Smooth muscle cell of the brain vasculature (primary cell): Measurements from ENCODE around the gene SLC16A6.
"Not testable (repeated sequence)": the region's sequence is repeated elsewhere in the genome, so short reads cannot be mapped to it uniquely, and the experiment has no call there.

Experiments used
- DNase-seq: peaks from one replicate; pipeline ENCODE4 v3.0.0-alpha.2; 2012; ENCODE audit warnings: low read depth, low spot score

SLC16A6 gene

GRCh38 chr17:68290268-68290954 lies 516 bp downstream of the SLC16A6 start:
- DNase-seq = no peak

GRCh38 chr17:68289936-68290267 lies 1.0 kb downstream of the SLC16A6 start:
- no peak for DNase-seq

GRCh38 chr17:68289473-68289872 lies 1.5 kb downstream of the SLC16A6 start:
- DNase-seq = no peak

GRCh38 chr17:68288804-68289203 lies 2.1 kb downstream of the SLC16A6 start:
- no peak for DNase-seq

DNA sequence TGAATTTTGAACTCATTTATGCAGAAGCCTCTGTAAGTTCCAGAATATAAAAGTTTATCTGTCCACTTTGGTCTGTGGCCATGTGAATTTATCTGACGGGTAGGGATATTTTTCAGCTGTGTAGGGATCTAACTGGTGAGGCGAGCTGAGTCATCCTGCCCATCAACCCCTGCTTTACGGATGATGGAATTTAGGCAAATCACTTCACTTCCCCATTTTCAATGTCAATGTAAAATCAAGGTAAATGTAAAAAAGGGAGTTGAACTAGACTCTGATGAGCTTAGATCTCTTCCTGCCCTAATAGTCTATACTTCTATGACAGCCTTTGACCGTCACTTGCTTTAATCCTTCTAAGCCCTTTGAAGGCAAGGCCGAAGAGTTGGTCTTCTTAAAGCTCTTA lies 2.6 kb downstream of the SLC16A6 start:
- no peak for DNase-seq

GRCh38 chr17:68281965-68282364 lies 9.0 kb downstream of the SLC16A6 start:
- not testable (repeated sequence) for DNase-seq

- no peak for DNase-seq
These were observed 13.1 kb downstream of the SLC16A6 start for GRCh38 chr17:68277807-68278206.

GRCh38 chr17:68276339-68276738 lies 14.6 kb downstream of the SLC16A6 start:
- not testable (repeated sequence) for DNase-seq

DNA sequence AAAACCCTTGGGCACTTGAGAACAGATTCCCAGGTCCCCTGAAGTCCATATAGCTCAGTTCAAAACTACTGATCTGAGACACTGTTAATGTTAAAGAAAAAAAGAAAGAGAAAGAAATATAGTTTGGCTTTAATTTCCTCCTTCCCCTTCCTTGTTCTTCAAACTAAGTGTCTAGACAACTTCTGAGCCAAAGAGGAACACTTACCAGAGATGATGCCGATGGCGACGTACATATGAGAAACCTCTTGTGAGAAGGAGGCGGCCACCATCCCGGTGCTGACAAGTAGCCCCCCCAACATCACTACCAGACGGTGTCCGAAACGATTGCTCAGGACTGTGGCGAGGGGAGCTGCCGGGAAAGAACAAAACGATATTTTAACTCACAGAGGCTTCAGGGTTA lies 17.2 kb downstream of the SLC16A6 start:
- DNase-seq = no peak

DNA sequence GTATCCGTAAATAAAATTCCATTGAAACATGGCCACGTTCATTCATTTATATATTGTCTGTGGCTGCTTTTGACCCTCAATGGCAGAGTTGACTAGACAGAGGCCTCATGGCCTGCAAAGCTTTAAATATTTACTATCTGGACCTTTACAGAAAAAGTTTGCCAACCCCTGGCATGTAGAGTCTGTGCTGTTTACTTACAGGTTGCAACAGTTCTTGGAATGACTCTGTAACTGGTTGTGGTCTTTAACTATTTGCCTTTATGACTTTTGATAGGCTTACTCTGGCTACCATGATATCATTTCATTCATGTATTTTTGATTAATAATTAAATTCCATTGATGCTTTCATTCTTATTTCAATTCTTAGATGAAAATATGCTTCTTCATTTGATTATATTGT lies 25.1 kb downstream of the SLC16A6 start:
- DNase-seq = not testable (repeated sequence)

DNA sequence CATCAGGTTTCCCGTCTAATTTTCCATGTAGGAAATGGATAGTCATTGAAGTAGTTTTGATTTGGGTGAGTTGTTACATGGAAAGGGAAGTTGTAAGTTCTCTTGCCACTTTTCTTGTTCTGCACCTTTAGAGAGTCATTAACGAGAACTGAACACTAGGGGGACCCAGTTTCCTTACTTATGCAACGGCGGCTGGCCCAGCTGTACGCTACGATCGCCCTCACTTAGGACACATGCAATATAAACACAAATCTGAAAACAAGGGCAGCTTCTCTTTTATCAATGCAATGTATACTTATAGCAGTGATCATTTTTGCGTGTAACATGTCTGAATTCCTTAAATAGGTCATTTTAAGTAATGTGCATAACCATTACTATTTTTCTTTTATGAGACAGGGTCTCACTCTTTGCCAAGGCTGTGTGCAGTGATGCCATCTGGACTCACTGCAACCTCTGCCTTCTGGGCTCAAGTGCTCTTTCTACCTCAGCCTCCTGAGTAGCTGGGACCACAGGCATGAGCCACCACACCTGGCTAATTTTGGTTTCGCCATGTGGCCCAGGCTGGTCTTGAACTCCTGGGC lies 27.7 kb downstream of the SLC16A6 start:
- DNase-seq = peak; percentile 28

DNA sequence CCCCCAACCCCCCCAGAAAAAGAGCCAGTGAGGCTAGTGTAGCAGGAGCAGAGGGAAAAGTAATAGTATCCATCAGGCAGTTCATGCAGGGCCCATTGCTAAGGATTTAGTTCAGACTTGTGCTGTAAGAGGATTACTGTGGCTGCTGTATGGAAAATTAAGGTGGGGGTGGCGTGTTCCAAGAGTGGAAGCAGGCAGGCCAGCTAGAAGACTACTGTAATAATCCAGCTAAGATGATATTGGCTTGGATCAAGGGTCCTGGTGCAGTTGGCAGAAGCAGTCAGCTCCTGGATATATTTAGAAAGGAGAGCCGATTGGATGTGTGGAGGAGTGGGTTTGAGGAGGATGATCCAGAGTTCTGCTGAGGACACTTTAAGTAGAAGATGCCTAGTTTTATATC lies 28.5 kb downstream of the SLC16A6 start:
- not testable (repeated sequence) for DNase-seq

- DNase-seq = no peak
These were observed 30.7 kb downstream of the SLC16A6 start for GRCh38 chr17:68260051-68260762.

DNA sequence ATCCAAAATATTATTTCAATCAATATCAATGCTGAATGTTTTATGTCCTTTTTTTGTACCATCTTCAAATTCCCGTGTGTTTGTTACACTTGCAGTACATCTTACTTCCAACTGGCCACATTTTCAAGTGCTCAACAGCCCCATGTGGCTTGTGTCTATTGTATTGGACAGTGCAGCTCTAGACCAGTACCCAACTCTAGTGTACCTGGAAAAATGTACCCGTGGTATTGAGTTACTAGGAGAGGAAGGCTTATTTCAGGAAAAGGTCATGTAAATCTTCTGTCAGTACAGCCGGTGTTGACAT lies 31.3 kb downstream of the SLC16A6 start:
- not testable (repeated sequence) for DNase-seq

- DNase-seq = not testable (repeated sequence)
These were observed 31.9 kb downstream of the SLC16A6 start for GRCh38 chr17:68258890-68259647.

DNA sequence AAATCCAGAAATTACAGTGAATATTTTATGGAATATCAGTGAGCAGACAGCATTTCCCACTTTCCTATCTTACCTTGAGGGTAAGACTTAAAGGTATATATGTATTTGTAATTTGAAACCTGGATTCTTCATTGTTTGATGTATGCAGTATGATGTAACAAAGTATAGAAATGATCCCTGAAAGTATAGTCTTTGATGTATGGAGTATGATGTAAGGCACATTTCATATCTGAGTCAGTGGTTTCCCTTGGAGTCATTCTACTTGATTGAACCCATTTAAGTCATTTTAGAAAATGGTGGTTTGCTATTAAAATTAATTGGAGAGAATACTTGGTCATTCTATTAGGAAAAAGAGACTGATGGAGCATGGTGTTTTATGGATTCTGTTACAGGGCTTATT lies 33.0 kb downstream of the SLC16A6 start:
- DNase-seq = no peak

DNA sequence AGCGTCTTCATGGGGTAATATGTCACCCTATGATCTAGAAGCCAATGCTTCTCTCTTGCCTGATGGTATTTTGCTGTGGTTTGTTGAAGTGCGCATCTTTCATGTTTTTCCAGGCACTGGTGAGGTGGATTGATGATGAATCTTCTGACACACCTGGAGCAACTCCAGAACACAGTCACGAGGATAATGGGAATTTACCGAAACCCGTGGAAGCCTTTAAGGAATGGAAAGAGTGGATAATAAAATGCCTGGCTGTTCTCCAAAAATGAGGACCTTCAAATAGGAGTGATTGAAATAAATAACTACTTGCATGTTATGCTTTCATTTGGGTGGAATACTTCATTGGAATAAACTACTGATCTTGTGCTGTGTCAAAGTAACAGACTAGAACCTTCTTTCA lies 34.2 kb downstream of the SLC16A6 start:
- not testable (repeated sequence) for DNase-seq

DNA sequence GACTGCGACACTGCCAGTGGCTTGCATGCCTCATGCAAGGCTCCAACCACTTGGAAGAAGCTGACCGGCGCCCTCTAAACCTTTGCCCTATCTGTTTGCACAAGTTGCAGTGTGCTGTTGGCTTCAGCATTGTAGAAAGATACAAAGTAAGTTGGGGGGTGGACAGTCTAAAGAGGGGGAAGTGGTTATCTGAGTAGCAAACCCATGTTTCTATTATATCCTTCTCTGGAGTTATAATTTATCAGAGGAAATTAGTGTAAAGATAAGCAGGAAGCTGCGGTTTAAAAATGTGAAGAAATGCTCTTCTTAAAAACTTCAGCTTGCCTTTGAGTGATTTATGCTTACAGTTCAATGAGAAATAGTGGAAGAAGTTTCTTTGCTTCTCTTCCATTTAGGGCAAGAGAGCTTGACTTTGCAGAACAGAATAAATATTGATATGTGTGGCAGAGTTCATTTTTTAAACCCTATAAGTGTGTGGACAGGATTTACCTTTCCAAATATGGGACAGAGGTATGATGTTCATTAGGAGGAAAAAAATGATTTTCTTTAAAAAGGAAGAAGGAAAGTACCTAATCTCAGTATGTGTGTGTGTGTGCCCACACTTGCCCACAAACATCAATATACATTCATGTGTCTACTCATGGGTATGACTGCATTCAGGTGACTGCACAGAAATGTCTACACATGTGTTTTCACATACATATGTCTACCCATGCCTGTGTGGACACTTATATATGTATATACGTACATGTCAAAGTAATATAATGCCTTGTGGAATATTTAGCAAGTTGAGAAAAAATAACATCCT lies 35.0 kb downstream of the SLC16A6 start:
- DNase-seq = no peak

- DNase-seq = no peak
These were observed 35.8 kb downstream of the SLC16A6 start for GRCh38 chr17:68255151-68255550.

GRCh38 chr17:68253426-68253825 lies 37.5 kb downstream of the SLC16A6 start:
- not testable (repeated sequence) for DNase-seq

DNA sequence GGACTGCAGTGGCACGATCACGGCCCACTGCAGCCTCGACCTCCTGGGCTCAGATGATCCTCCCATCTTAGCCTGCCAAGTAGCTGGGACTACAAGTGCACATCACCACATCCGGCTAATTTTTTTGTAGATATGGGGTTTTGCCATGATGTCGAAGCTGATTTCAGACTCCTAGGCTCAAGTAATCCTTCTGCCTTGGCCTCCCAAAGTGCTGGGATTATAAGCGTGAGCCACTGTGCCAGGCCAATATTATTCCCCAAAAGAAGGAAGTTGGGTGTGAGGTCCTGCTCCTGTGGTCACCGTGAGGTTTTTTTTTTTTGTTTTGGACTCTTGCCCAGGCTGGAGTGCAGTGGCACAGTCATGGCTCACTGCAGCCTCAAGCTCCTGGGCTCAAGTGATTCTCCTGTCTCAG lies 41.6 kb downstream of the SLC16A6 start:
- DNase-seq = no peak

GRCh38 chr17:68248891-68249290 lies 42.0 kb downstream of the SLC16A6 start:
- no peak for DNase-seq
